Lower leg skin (tissue), 4 donors: Measurements from ENCODE around the gene RPP38. TPM values are rescaled to one million over a fixed set of nuclear protein-coding genes. Genes with fewer than 3 reads are reported as not detected.

Experiments
- DNase-seq, 2 donors: peaks; one replicate each; pipeline ENCODE4 v3.0.0-alpha.2; 2019; ENCODE audit warnings: low spot score in 2 of 2
- H3K4me3 ChIP-seq: fragments of 200-600 bp; sonication (generic); 2 replicates; pipeline ENCODE4 v1.5.1; 2017; ENCODE audit warnings: mild to moderate bottlenecking, low read depth; ENCODE audit not compliant: poor library complexity, severe bottlenecking
- CTCF ChIP-seq, 3 donors: fragments of 450-650 bp; IDR thresholded peaks; one replicate each; pipeline ENCODE4 v1.5.1; 2016; ENCODE audit warnings: antibody characterized with exemption in 3 of 3, mild to moderate bottlenecking in 3 of 3, moderate library complexity in 2 of 3
- POLR2A ChIP-seq, 2 donors: fragments of 450-650 bp; IDR thresholded peaks; one replicate each; pipeline ENCODE4 v1.6.1; 2016 to 2017; ENCODE audit warnings: antibody characterized with exemption in 2 of 2, mild to moderate bottlenecking in 1 of 2, moderate library complexity in 1 of 2
- WGBS, 2 donors: methylation state at CpG; one replicate each; pipeline ENCODE4 v1.1.5; 2018; 5-methylcytosine and 5-hydroxymethylcytosine counted together
- intact Hi-C: fragments of 100-400 bp; cut with DNase I; formaldehyde crosslinking; loops from one replicate; pipeline ENCODE4 v1.15.0; 2023; ENCODE audit warnings: low total_unique reads
- total RNA-seq, 4 donors: library from RNA; depleted of rRNA; stranded (reverse); fragments of >200 nt; gene quantifications; one replicate each; pipeline ENCODE4 v1.1.0, GENCODE V29; 2016

Gene RPP38
- total RNA-seq, 4 donors from 2014 or later: 12.6 to 14.9 (median 14.3) TPM

- TF ChIP-seq POLR2A (IDR thresholded peaks at IDR 0.05) (no peak), CTCF (IDR thresholded peaks at IDR 0.05) (no peak)
- DNase-seq: peak in 1 of 2 donors; percentile 29
- H3K4me3 ChIP-seq: no peak overlapping the region
- WGBS, 2 donors: 84 to 91% methylated on average over 11 of the region's 11 CpGs
- intact Hi-C loops: no loop called here
These were observed 39.2 kb downstream of the RPP38 start for GRCh38 chr10:15136129-15137035.

DNA sequence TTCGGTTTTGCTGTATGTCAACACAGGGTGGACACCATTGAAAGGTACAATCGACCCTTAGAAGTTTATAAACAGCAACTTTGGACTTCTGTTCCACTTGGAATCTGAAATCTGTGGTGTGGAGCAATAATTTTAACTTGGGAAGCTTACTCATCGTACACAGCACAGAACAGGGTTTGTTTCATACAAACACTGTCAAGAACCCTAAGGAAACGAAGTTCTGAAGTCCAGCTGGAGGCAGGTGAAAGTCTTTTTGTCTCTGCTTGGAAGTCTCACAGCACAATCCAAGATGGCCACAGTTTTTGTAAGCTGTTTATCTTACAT, 39.8 kb downstream of the RPP38 start:
- H3K4me3 ChIP-seq: no peak overlapping the region
- TF ChIP-seq CTCF (IDR thresholded peaks at IDR 0.05) (no peak), POLR2A (IDR thresholded peaks at IDR 0.05) (no peak)
- 86 to 94% methylated on average over 4 of the region's 4 CpGs for WGBS, 2 donors
- intact Hi-C loops: no loop called here
- no peak for DNase-seq

DNA sequence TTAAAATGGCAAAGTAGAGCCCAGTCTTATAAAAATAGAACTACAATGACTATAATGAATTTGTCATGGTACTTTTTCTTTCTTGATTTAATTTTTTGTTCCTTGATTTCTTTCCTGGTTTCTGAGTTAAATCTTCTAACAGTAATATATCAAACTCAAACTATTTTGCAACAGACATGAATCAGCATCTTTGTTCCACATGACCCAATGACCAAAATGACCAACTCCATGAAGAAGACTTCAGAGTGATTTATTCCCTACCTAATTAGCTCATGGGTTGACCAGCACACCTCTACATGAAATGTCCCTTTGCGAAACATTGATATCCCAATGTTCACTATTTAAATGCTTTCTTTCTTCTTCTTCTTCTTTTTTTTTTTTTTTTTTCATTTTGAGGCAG, 40.5 kb downstream of the RPP38 start:
- H3K4me3 ChIP-seq: no peak overlapping the region
- no peak for DNase-seq
- WGBS, 2 donors: 96 to 100% methylated on average over 1 of the region's 1 CpG
- TF ChIP-seq POLR2A (IDR thresholded peaks at IDR 0.05) (no peak), CTCF (IDR thresholded peaks at IDR 0.05) (no peak)
- intact Hi-C loops: no loop called here

DNA sequence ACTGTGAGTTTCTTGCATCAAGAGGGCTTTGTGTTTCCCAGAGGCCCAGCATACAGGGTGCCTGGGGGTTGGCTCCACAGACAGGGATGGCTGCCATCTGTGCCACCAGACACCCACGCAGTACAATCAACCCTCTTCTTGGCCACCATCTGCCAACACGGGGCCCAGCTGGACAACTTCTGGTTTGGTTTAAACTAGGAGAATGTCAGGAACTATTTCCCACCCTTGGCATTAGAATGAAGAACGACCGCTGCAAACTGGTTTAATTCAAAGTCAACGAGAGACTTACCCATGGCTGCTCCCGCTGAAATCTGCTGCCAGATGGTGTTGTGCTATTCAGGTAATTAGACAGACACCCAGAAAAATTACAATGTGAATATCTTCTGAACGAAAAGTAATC, 43.5 kb downstream of the RPP38 start:
- no peak overlapping the region for H3K4me3 ChIP-seq
- TF ChIP-seq POLR2A (IDR thresholded peaks at IDR 0.05) (no peak), CTCF (IDR thresholded peaks at IDR 0.05) (no peak)
- intact Hi-C loops: no loop called here
- 79 to 80% methylated on average over 7 of the region's 7 CpGs for WGBS, 2 donors
- DNase-seq: no peak

- TF ChIP-seq CTCF (IDR thresholded peaks at IDR 0.05): no peak
- no peak for TF ChIP-seq POLR2A (IDR thresholded peaks at IDR 0.05)
- 73 to 79% methylated on average over 16 of the region's 16 CpGs for WGBS, 2 donors
- DNase-seq: peak in 1 of 2 donors; percentile 42
- intact Hi-C loops: no loop called here
- H3K4me3 ChIP-seq: no peak overlapping the region
These were observed 44.2 kb downstream of the RPP38 start for GRCh38 chr10:15141136-15142054.
